ENCODE measurements around the gene CCDC91.

The CCDC91 gene

GRCh38 chr12:28427046-28427445 lies 236.8 kb downstream of the CCDC91 start (continued):
- TF ChIP-seq TSHZ2 (CRISPR knock-in tag; IDR thresholded peaks at IDR 0.05) (no peak), CSDC2 (CRISPR knock-in tag; IDR thresholded peaks at IDR 0.05) (no peak), ZNF8 (CRISPR knock-in tag; IDR thresholded peaks at IDR 0.05) (no peak), TOX (CRISPR knock-in tag; IDR thresholded peaks at IDR 0.05; ENCODE audit: borderline replicate concordance) (no peak), GLIS3 (CRISPR knock-in tag; IDR thresholded peaks at IDR 0.05) (no peak), ARNTL (CRISPR knock-in tag; IDR thresholded peaks at IDR 0.05; ENCODE audit: borderline replicate concordance, low read depth) (no peak), ZC3H10 (CRISPR knock-in tag; IDR thresholded peaks at IDR 0.05) (no peak)
- TF ChIP-seq, protein P1, sequence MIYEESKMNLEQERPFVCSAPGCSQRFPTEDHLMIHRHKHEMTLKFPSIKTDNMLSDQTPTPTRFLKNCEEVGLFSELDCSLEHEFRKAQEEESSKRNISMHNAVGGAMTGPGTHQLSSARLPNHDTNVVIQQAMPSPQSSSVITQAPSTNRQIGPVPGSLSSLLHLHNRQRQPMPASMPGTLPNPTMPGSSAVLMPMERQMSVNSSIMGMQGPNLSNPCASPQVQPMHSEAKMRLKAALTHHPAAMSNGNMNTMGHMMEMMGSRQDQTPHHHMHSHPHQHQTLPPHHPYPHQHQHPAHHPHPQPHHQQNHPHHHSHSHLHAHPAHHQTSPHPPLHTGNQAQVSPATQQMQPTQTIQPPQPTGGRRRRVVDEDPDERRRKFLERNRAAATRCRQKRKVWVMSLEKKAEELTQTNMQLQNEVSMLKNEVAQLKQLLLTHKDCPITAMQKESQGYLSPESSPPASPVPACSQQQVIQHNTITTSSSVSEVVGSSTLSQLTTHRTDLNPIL (CRISPR knock-in tag; IDR thresholded peaks at IDR 0.05; ENCODE audit: low read depth): no peak

DNA sequence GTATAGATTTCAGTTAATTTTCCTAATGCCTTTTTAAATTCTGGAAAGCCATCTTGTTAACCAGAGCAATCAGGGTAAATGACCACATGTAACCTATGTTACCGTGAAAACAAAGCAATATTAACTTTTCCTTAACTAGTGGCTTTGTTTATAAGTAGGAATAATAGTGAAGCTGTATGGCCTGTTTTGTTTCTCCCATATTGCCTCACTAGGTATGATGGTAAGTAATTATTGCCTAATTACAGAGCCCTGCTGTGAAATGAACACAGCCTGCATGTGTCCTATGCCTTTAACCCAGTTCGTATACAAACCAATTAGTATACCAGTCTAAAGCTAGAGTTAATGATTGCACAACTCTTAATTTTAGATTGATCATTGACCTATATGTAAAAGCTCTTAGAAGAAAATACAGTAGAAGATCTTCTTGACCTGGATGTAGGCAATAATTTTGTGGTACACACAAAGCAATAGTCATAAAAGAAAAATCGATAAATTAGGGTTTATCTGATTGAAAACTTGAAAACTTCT lies 249.9 kb downstream of the CCDC91 start:
- TF ChIP-seq TSHZ2 (CRISPR knock-in tag; IDR thresholded peaks at IDR 0.05): no peak
- TF ChIP-seq SNAI2 (CRISPR knock-in tag; IDR thresholded peaks at IDR 0.05): no peak
- no peak for TF ChIP-seq ESRRG (CRISPR knock-in tag; IDR thresholded peaks at IDR 0.05)
- no peak for TF ChIP-seq TCF4 (CRISPR knock-in tag; IDR thresholded peaks at IDR 0.05; ENCODE audit: borderline replicate concordance)
- no peak for TF ChIP-seq CSDC2 (CRISPR knock-in tag; IDR thresholded peaks at IDR 0.05)

GRCh38 chr12:28442101-28442500 lies 251.8 kb downstream of the CCDC91 start:
- TF ChIP-seq GLIS3 (CRISPR knock-in tag; IDR thresholded peaks at IDR 0.05): no peak
- TF ChIP-seq, protein P2, sequence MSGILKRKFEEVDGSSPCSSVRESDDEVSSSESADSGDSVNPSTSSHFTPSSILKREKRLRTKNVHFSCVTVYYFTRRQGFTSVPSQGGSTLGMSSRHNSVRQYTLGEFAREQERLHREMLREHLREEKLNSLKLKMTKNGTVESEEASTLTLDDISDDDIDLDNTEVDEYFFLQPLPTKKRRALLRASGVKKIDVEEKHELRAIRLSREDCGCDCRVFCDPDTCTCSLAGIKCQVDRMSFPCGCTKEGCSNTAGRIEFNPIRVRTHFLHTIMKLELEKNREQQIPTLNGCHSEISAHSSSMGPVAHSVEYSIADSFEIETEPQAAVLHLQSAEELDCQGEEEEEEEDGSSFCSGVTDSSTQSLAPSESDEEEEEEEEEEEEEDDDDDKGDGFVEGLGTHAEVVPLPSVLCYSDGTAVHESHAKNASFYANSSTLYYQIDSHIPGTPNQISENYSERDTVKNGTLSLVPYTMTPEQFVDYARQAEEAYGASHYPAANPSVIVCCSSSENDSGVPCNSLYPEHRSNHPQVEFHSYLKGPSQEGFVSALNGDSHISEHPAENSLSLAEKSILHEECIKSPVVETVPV (CRISPR knock-in tag; IDR thresholded peaks at IDR 0.05): no peak
- TF ChIP-seq ZC3H10 (CRISPR knock-in tag; IDR thresholded peaks at IDR 0.05): no peak
- TF ChIP-seq POU6F1 (CRISPR knock-in tag; IDR thresholded peaks at IDR 0.05; ENCODE audit: borderline replicate concordance, low read depth): no peak
- no peak for TF ChIP-seq ZFP3 (CRISPR knock-in tag; IDR thresholded peaks at IDR 0.05)
- no peak for TF ChIP-seq ARNTL (CRISPR knock-in tag; IDR thresholded peaks at IDR 0.05; ENCODE audit: borderline replicate concordance, low read depth)
- no peak for TF ChIP-seq ESRRG (CRISPR knock-in tag; IDR thresholded peaks at IDR 0.05)
- TF ChIP-seq TOX (CRISPR knock-in tag; IDR thresholded peaks at IDR 0.05; ENCODE audit: borderline replicate concordance): no peak
- no peak for TF ChIP-seq OSR1 (CRISPR knock-in tag; IDR thresholded peaks at IDR 0.05)
- TF ChIP-seq BACH2 (CRISPR knock-in tag; IDR thresholded peaks at IDR 0.05; ENCODE audit: borderline replicate concordance): no peak
- no peak for TF ChIP-seq PPARA (CRISPR knock-in tag; IDR thresholded peaks at IDR 0.05; ENCODE audit: borderline replicate concordance)
- TF ChIP-seq RARB (CRISPR knock-in tag; IDR thresholded peaks at IDR 0.05): no peak
- TF ChIP-seq ZFP30 (CRISPR knock-in tag; IDR thresholded peaks at IDR 0.05): no peak
- TF ChIP-seq TCF4 (CRISPR knock-in tag; IDR thresholded peaks at IDR 0.05; ENCODE audit: borderline replicate concordance): no peak

More for the DNA sequence above, 249.9 kb downstream of the CCDC91 start:
- no peak for ATAC-seq

More at GRCh38 chr12:28442101-28442500, 251.8 kb downstream of the CCDC91 start:
- ATAC-seq: no peak

All from SK-N-SH treated with all-trans-retinoic acid at 6 μM for 48 hours (cell line).